ENCODE results near the gene CYB5A.

Gene CYB5A

GRCh38 chr18:74292541-74292858 is 737 bp upstream of the CYB5A start:
- Histone ChIP-seq H3K27ac (no peak overlapping the region), H3K27me3 (replicated peaks) (no peaks in the 10 kb centered on the region), H3K4me3 (ENCODE audit: low read depth, low read length) (peak overlapping the region; percentile 92), H3K36me3 (replicated peaks) (no peaks in the 10 kb centered on the region)
- no peak for TF ChIP-seq CTCF (IDR thresholded peaks at IDR 0.05; ENCODE audit: low read depth, low read length, missing control alignments)
- DNase-seq: no peak
- in situ Hi-C loops (cut with HindIII; ENCODE audit: low pct_ligation_motif_present, low sequenced_read_pairs): no loop called here

GRCh38 chr18:74291472-74291770 is 342 bp downstream of the CYB5A start:
- Histone ChIP-seq H3K4me3 (ENCODE audit: low read depth, low read length) (peak overlapping the region; percentile 92), H3K27me3 (replicated peaks) (no peaks in the 10 kb centered on the region), H3K27ac (no peak overlapping the region), H3K36me3 (replicated peaks) (no peaks in the 10 kb centered on the region)
- no peak for DNase-seq
- in situ Hi-C loops (cut with HindIII; ENCODE audit: low pct_ligation_motif_present, low sequenced_read_pairs): no loop called here
- TF ChIP-seq CTCF (IDR thresholded peaks at IDR 0.05; ENCODE audit: low read depth, low read length, missing control alignments): no peak

GRCh38 chr18:74290794-74291471 is 830 bp downstream of the CYB5A start:
- peak; percentile 9 for TF ChIP-seq CTCF (IDR thresholded peaks at IDR 0.05; ENCODE audit: low read depth, low read length, missing control alignments)
- in situ Hi-C loops (cut with HindIII; ENCODE audit: low pct_ligation_motif_present, low sequenced_read_pairs): no loop called here
- Histone ChIP-seq H3K4me3 (ENCODE audit: low read depth, low read length) (peak overlapping the region; percentile 92), H3K36me3 (replicated peaks) (no peaks in the 10 kb centered on the region), H3K27me3 (replicated peaks) (no peaks in the 10 kb centered on the region), H3K27ac (no peak overlapping the region)
- no peak for DNase-seq

- in situ Hi-C loops (cut with HindIII; ENCODE audit: low pct_ligation_motif_present, low sequenced_read_pairs): no loop called here
- Histone ChIP-seq H3K27ac (no peak overlapping the region), H3K4me3 (ENCODE audit: low read depth, low read length) (no peak overlapping the region), H3K36me3 (replicated peaks) (no peaks in the 10 kb centered on the region), H3K27me3 (replicated peaks) (no peaks in the 10 kb centered on the region)
- TF ChIP-seq CTCF (IDR thresholded peaks at IDR 0.05; ENCODE audit: low read depth, low read length, missing control alignments): no peak
- DNase-seq: no peak
Measured at GRCh38 chr18:74290021-74290420, 1.7 kb downstream of the CYB5A start.

GRCh38 chr18:74289137-74289536 is 2.6 kb downstream of the CYB5A start:
- Histone ChIP-seq H3K36me3 (replicated peaks) (no peaks in the 10 kb centered on the region), H3K27me3 (replicated peaks) (no peaks in the 10 kb centered on the region), H3K27ac (no peak overlapping the region), H3K4me3 (ENCODE audit: low read depth, low read length) (no peak overlapping the region)
- in situ Hi-C loops (cut with HindIII; ENCODE audit: low pct_ligation_motif_present, low sequenced_read_pairs): no loop called here
- DNase-seq: no peak
- TF ChIP-seq CTCF (IDR thresholded peaks at IDR 0.05; ENCODE audit: low read depth, low read length, missing control alignments): no peak

GRCh38 chr18:74288730-74289129 is 3.0 kb downstream of the CYB5A start:
- TF ChIP-seq CTCF (IDR thresholded peaks at IDR 0.05; ENCODE audit: low read depth, low read length, missing control alignments): no peak
- no peaks in the 10 kb centered on the region for H3K27me3 ChIP-seq (replicated peaks)
- no peak overlapping the region for H3K4me3 ChIP-seq (ENCODE audit: low read depth, low read length)
- no peak overlapping the region for H3K27ac ChIP-seq
- in situ Hi-C loops (cut with HindIII; ENCODE audit: low pct_ligation_motif_present, low sequenced_read_pairs): no loop called here
- DNase-seq: no peak
- H3K36me3 ChIP-seq (replicated peaks): no peaks in the 10 kb centered on the region

Measured in brain microvascular endothelial cell (primary cell).